Bronchial epithelial cell (primary cell): ENCODE measurements around the gene IRX1. TPM values are rescaled to one million over a fixed set of nuclear protein-coding genes. Genes with fewer than 3 reads are reported as not detected.

Source experiments
- DNase-seq: peaks from one replicate; pipeline ENCODE4 v3.0.0-alpha.2; 2010; ENCODE audit warnings: low read depth
- FAIRE-seq: peaks from 2 replicates; lab custom pipeline; 2011; peaks lifted over from hg19 to GRCh38; lab: Jason Lieb, UNC
- H3K27me3 ChIP-seq: 2 replicates; pipeline ENCODE4 v1.5.1; 2011; ENCODE audit warnings: low read length; ENCODE audit not compliant: control insufficient read depth, insufficient read depth
- H3K36me3 ChIP-seq: 2 replicates; pipeline ENCODE4 v1.5.1; 2011; ENCODE audit warnings: low read length; ENCODE audit not compliant: control insufficient read depth, insufficient read depth
- H3K4me3 ChIP-seq: 2 replicates; pipeline ENCODE4 v1.5.1; 2011; ENCODE audit warnings: mild to moderate bottlenecking, low read depth, low read length, control low read depth
- CTCF ChIP-seq: IDR thresholded peaks from 2 replicates; pipeline ENCODE4 v1.5.1; 2011; ENCODE audit warnings: mild to moderate bottlenecking, moderate library complexity, low read length, control low read depth, inconsistent platforms; ENCODE audit not compliant: insufficient read depth, severe bottlenecking
- total RNA-seq: library from RNA; depleted of rRNA; stranded (reverse); fragments of >200 nt; gene quantifications from 2 replicates; pipeline ENCODE4 v1.2.1, GENCODE V29; 2014

The IRX1 gene
- total RNA-seq, 1 donor from 2014 or later, result 15.3 TPM

DNA sequence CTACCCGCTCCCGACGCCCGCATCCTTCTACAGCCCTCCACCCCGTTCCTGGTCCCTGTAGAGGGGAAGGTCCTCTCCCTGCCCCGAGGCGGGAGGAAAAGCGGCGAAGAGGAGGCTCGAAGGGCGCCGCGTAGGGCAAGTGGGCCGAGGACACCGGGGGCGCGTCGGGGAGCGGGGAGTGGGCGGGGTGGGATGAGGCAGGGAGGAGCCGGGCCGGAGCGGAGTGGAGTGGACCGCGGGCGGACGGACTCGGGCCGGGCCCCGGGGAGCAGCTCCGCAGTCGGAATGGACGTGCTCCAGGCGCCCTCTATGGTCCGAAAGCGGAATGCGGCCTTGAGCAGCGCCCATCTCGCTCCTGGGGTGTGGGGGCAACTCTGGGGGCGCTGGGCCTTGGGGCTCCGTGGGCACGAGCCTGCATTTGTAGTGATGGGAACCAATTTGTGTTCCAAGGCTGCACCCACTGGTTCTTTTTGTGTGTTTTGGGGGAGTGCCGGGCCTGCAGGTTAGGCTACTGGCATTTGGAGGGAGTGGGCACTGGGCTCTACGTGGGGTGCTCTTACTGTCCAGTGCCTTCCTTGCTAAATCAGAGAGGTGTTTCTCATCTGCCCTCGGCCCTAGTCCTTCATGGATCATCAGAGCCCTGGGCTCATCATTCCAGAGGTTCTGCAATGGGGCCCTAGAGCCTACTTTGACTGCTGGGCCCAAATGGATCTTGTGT lies 7.3 kb downstream of the IRX1 start:
- Histone ChIP-seq H3K36me3 (no peaks in the 10 kb centered on the region), H3K4me3 (no peak overlapping the region), H3K27me3 (no peaks in the 10 kb centered on the region)
- DNase-seq, result no peak
- peak; percentile 11 for TF ChIP-seq CTCF
- no peak for FAIRE-seq

DNA sequence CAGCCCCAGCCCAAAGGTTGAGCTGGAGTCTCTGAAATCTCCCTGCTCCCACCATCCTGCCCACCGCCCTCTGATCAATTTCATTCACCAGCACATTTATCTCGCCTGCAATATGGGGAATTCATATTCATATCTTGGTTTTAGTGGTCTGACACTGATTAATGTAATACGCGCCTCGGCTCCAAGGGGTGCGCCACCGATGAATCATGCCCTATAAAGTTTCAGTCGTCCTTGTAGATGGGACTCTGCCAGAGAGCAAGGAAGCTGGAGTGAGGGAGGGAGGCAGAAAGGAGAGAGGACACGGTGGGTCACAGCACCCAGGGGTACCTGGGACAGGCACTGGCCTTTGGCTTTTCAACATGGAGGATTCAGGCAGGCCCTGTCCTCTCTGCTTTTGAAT lies 8.9 kb downstream of the IRX1 start:
- Histone ChIP-seq H3K27me3 (no peaks in the 10 kb centered on the region), H3K36me3 (no peaks in the 10 kb centered on the region), H3K4me3 (no peak overlapping the region)
- DNase-seq (no peak), FAIRE-seq (no peak)
- TF ChIP-seq CTCF, result no peak

DNA sequence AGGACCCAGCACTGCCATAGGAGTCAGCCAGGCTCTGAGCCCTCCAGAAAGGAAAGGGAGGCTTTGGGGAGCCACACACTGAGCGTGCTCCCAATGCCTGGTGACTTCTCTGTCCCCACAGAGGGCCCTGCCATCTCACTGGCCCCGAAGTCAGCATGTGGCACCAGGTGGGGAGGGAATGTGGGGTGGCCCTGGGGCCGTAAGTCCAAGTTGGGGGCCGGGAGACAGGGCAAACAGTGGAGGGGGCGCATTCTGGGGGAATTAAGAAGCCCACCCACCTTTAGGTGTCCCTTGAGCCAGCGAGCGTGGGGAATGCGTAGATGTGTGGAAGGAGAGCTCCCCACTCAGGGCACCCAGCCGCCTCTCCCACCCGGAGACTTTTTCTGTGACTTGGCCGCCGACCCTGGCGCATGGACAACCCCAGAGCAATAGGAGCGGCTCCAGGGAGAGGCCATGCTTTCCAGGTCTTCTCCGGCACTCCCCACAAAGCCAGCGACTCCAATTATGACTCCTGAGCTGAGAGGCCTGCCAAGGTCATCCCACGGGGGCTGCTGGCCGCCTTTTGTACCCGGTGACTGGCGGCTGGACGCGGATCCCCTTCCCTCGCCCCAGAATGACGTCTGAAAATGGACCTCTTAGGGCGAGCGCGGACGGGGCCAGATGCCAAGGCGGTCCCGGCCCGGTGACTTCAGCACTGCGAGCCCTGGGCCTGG lies 9.8 kb downstream of the IRX1 start:
- FAIRE-seq, result no peak
- no peaks in the 10 kb centered on the region for H3K27me3 ChIP-seq
- H3K36me3 ChIP-seq, result no peaks in the 10 kb centered on the region
- H3K4me3 ChIP-seq, result no peak overlapping the region
- no peak for TF ChIP-seq CTCF
- DNase-seq, result no peak

DNA sequence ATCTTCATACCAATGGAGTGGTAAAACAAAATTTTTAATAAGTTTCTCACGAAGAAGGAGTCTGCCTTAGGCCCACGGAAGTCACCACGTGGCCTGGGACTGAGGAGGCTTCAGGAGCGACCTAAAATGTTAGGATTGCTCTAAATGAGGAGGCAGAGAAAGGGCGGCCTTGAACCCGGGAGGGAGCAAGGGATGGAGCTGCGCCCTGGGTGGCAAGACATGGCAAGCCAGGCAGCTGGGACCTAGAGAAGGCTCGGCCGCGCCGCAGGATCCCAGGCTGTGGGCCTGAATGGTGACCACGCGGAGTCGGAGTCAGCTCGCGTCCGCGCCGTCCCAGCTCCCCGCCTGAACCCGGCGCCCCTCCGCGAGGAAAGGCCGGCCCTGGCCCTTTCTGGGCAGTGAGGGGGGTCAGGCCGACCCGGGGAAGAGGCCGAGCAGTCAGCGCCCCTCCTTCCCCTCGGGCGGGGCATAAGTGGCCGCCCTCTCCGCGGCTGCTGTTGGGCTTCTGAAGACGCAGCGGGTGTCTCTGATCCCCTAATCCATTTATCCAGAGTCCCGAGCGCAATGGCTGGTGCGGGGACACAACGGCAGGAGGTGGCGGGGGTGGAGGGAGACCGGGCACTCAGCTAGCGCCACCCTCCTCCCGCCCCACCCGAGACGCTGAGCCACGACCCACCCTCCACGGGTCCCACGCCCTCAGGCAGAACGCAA lies 10.6 kb downstream of the IRX1 start:
- Histone ChIP-seq H3K4me3 (no peak overlapping the region), H3K36me3 (no peaks in the 10 kb centered on the region), H3K27me3 (no peaks in the 10 kb centered on the region)
- TF ChIP-seq CTCF, result no peak
- FAIRE-seq, result no peak
- DNase-seq, result no peak

- Histone ChIP-seq H3K4me3 (no peak overlapping the region), H3K36me3 (no peaks in the 10 kb centered on the region), H3K27me3 (no peaks in the 10 kb centered on the region)
- FAIRE-seq (no peak), DNase-seq (no peak)
- no peak for TF ChIP-seq CTCF
Observed at GRCh38 chr5:3607541-3608181, 12.0 kb downstream of the IRX1 start.
